ENCODE results near the gene PGBD5. TPM values are rescaled to one million over a fixed set of nuclear protein-coding genes. Genes with fewer than 3 reads are reported as not detected.

PGBD5 gene
- total and polyA plus RNA-seq, 9 of the 15 experiments (the other 6 are each of a cell fraction or from before 2014, with no cell fraction given) = under 0.01 to 0.40 (median 0.10) TPM; not detected in 3

GRCh38 chr1:230289350-230289644, 136.8 kb downstream of the PGBD5 start:
- no TSS peak for BruUV-seq (replicated peaks)
- ChIA-PET CTCF (ENCODE audit: low intra/inter-chr PET ratio) (no interaction called here), POLR2A (interaction anchor here (0.7 to 1.8 kb wide), 3 partner anchors 9 to 482 kb away, joined by 3 to 6 read pairs (median 3); no protein-coding TSS in a partner anchor)

GRCh38 chr1:230288641-230289349, 137.3 kb downstream of the PGBD5 start:
- H3K27me3 ChIP-seq (ENCODE audit: control insufficient read depth in 2 of 2, insufficient read depth in 2 of 2, low read length in 2 of 2) = peaks cover 46 to 72% of the 10 kb centered on the region in 2 experiments
- POLR2A ChIA-PET = interaction anchor here (0.7 to 1.8 kb wide), 4 partner anchors 8 to 699 kb away, joined by 3 to 6 read pairs (median 3); no protein-coding TSS in a partner anchor
- no peak overlapping the region for H3K4me3 ChIP-seq
- ATAC-seq (peak; percentile 57), DNase-seq (ENCODE audit: extremely low read depth in 1 of 4, low spot score in 3 of 4) (peak in 1 of 4 experiments; percentile 11), FAIRE-seq (no peak)
- in situ Hi-C loops (cut with MboI) (no loop called here), intact Hi-C loops (cut with micrococcal nuclease) (no loop called here)
- peaks cover 13% of the 10 kb centered on the region for H4K20me1 ChIP-seq (replicated peaks; ENCODE audit: control insufficient read depth, insufficient read depth, low read length)
- H2AFZ ChIP-seq (ENCODE audit: low read depth, low read length) = no peak overlapping the region
- H3K9me1 ChIP-seq (ENCODE audit: control insufficient read depth, insufficient read depth, low read length) = no peaks in the 10 kb centered on the region
- H3K4me1 ChIP-seq (replicated peaks in 1 of 2; ENCODE audit: control insufficient read depth in 2 of 2, insufficient read depth in 2 of 2, low read length in 2 of 2) = 0 out of 5 replicates have a peak, but pooled peaks cover 0 to 10% of the 10 kb centered on the region in 2 experiments
- no peaks in the 10 kb centered on the region for H3K36me3 ChIP-seq (ENCODE audit: control insufficient read depth, insufficient read depth, low read length)
- no peaks in the 10 kb centered on the region for H3K9me3 ChIP-seq (replicated peaks; ENCODE audit: control insufficient read depth, insufficient read depth, low read depth, low read length)
- WGBS (ENCODE audit: insufficient coverage, low coverage, missing lambda C conversion rate) = 4% methylated on average over 14 of the region's 14 CpGs
- H3K9ac ChIP-seq (ENCODE audit: insufficient read depth in 1 of 2, low read depth in 2 of 2, low read length in 2 of 2) = no peak overlapping the region
- H3K79me2 ChIP-seq (ENCODE audit: control insufficient read depth, insufficient read depth, low read length) = no peaks in the 10 kb centered on the region
- H3K4me2 ChIP-seq (ENCODE audit: insufficient read depth, low read length) = no peak overlapping the region
- no TSS peak for BruUV-seq (replicated peaks)
- H3K27ac ChIP-seq (ENCODE audit: extremely low read depth, low read depth, low read length) = no peak overlapping the region
- CTCF ChIA-PET (ENCODE audit: low intra/inter-chr PET ratio) = no interaction called here
- TF ChIP-seq MAX (CRISPR knock-in tag; IDR thresholded peaks at IDR 0.05) (peak; percentile 24; the same call in 1 of the 2 replicates), MIER1 (IDR thresholded peaks at IDR 0.05; ENCODE audit: low read depth) (peak; percentile 89), U2AF1 (optimal IDR thresholded peaks at IDR 0.05; ENCODE audit: low read depth, low read length) (no peak), ZNF12 (CRISPR knock-in tag; IDR thresholded peaks at IDR 0.05) (peak; percentile 91), UBTF (IDR thresholded peaks at IDR 0.05; ENCODE audit: borderline replicate concordance in 1 of 2, low read depth in 2 of 2, low read length in 2 of 2) (no peak), NCOR1 (IDR thresholded peaks at IDR 0.05) (no peak), SIN3A (IDR thresholded peaks at IDR 0.05; ENCODE audit: borderline replicate concordance in 2 of 2, control insufficient read depth in 1 of 2, low read depth in 2 of 2, low read length in 2 of 2) (peak in 1 of 2 experiments; percentile 57; a peak in 1 of 4 replicates), SMARCB1 (IDR thresholded peaks at IDR 0.05; ENCODE audit: insufficient read length, low read depth) (no peak), ATF3 (IDR thresholded peaks at IDR 0.05) (no peak), ATF3 (CRISPR knock-in tag; conservative IDR thresholded peaks at IDR 0.05) (no peak)

More at GRCh38 chr1:230289350-230289644, 136.8 kb downstream of the PGBD5 start:
- ATAC-seq = no peak
- Histone ChIP-seq H3K9me1 (ENCODE audit: control insufficient read depth, insufficient read depth, low read length) (no peaks in the 10 kb centered on the region), H4K20me1 (replicated peaks; ENCODE audit: control insufficient read depth, insufficient read depth, low read length) (peaks cover 16% of the 10 kb centered on the region), H3K4me1 (replicated peaks in 1 of 2; ENCODE audit: control insufficient read depth in 2 of 2, insufficient read depth in 2 of 2, low read length in 2 of 2) (0 out of 5 replicates have a peak, but pooled peaks cover 0 to 10% of the 10 kb centered on the region in 2 experiments), H3K4me2 (ENCODE audit: insufficient read depth, low read length) (no peak overlapping the region), H3K36me3 (ENCODE audit: control insufficient read depth, insufficient read depth, low read length) (no peaks in the 10 kb centered on the region), H3K9me3 (replicated peaks; ENCODE audit: control insufficient read depth, insufficient read depth, low read depth, low read length) (no peaks in the 10 kb centered on the region), H3K4me3 (no peak overlapping the region), H3K9ac (ENCODE audit: insufficient read depth in 1 of 2, low read depth in 2 of 2, low read length in 2 of 2) (no peak overlapping the region), H3K79me2 (ENCODE audit: control insufficient read depth, insufficient read depth, low read length) (no peaks in the 10 kb centered on the region), H2AFZ (ENCODE audit: low read depth, low read length) (no peak overlapping the region), H3K27me3 (ENCODE audit: control insufficient read depth in 2 of 2, insufficient read depth in 2 of 2, low read length in 2 of 2) (peaks cover 48 to 76% of the 10 kb centered on the region in 2 experiments), H3K27ac (ENCODE audit: extremely low read depth, low read depth, low read length) (no peak overlapping the region)
- FAIRE-seq = no peak
- WGBS (ENCODE audit: insufficient coverage, low coverage, missing lambda C conversion rate) = 4% methylated on average over 5 of the region's 5 CpGs
- no peak for DNase-seq (ENCODE audit: extremely low read depth in 1 of 4, low spot score in 3 of 4)
- TF ChIP-seq DMBX1 (CRISPR knock-in tag; IDR thresholded peaks at IDR 0.05; ENCODE audit: borderline replicate concordance) = no peak
- in situ Hi-C loops (cut with MboI) (no loop called here), intact Hi-C loops (cut with micrococcal nuclease) (no loop called here)

All from K562 (cell line).